T-cell (primary cell): ENCODE results near the gene ADGRG1. TPM values are rescaled to one million over a fixed set of nuclear protein-coding genes. Genes with fewer than 3 reads are reported as not detected.

Source experiments
- ATAC-seq, 4 experiments: fragments of 200-7000 bp in 3 of 4; fragments of 150-1000 bp in 1 of 4; cut with Tn5 transposase; replicated peaks in 1 of 4; 1 replicate in 3 of 4; 2 replicates in 1 of 4; pipeline ENCODE4 v1.10.0; 2021; ENCODE audit warnings: moderate library complexity in 3 of 4, mild to moderate bottlenecking in 2 of 4, moderate number of reproducible peaks in 1 of 4
- CTCF ChIA-PET, 2 donors: fragments of 300-600 bp; sonication (Branson Sonifier 250); formaldehyde crosslinking; loops; one replicate each; lab custom pipeline; 2022; ENCODE audit warnings: antibody characterized with exemption in 2 of 2; lab: Charles Lee
- POLR2A ChIA-PET, 2 donors: fragments of 300-600 bp; sonication (Branson Sonifier 250); formaldehyde crosslinking; loops; one replicate each; lab custom pipeline; 2022; ENCODE audit warnings: antibody characterized with exemption in 2 of 2; lab: Charles Lee
- DNase-seq, 35 experiments: peaks; one replicate each; pipeline versions ENCODE4 v3.0.0 to v3.0.0-alpha.2; 2013 to 2023
- H3K27ac ChIP-seq: one replicate; pipeline ENCODE4 v1.5.1; 2013; ENCODE audit warnings: low read length
- H3K27me3 ChIP-seq, 2 experiments: replicated peaks in 1 of 2; 1 replicate in 1 of 2; 2 replicates in 1 of 2; pipeline versions ENCODE4 v1.6.1 to v1.7.0; 2013; ENCODE audit warnings: low read length in 1 of 2, mixed read lengths in 1 of 2; ENCODE audit not compliant: control insufficient read depth in 2 of 2, insufficient read depth in 2 of 2; ENCODE audit errors: extremely low read depth in 1 of 2
- H3K36me3 ChIP-seq, 2 donors: 1 replicate in 1 of 2; 2 replicates in 1 of 2; pipeline versions ENCODE4 v1.6.1 to v1.7.0; 2013; ENCODE audit warnings: low read length in 1 of 2; ENCODE audit not compliant: control insufficient read depth in 2 of 2, insufficient read depth in 1 of 2; ENCODE audit errors: extremely low read depth in 1 of 2
- H3K4me1 ChIP-seq, 2 experiments: 1 replicate in 1 of 2; 2 replicates in 1 of 2; pipeline versions ENCODE4 v1.6.1 to v1.7.0; 2013; ENCODE audit warnings: low read length in 2 of 2, mixed read lengths in 1 of 2; ENCODE audit not compliant: insufficient read depth in 2 of 2, control insufficient read depth in 1 of 2; ENCODE audit errors: extremely low read depth in 1 of 2
- H3K4me3 ChIP-seq, 2 donors: 1 replicate in 1 of 2; 2 replicates in 1 of 2; pipeline versions ENCODE4 v1.5.1 to v1.7.0; 2013; ENCODE audit warnings: mild to moderate bottlenecking in 2 of 2, low read length in 1 of 2, moderate library complexity in 1 of 2; ENCODE audit not compliant: control insufficient read depth in 1 of 2; ENCODE audit errors: extremely low read depth in 1 of 2
- H3K9me3 ChIP-seq: 2 replicates; pipeline ENCODE4 v1.7.0; 2013
- H3K27ac Mint-ChIP-seq, 2 donors: one replicate each; pipeline ENCODE4 v1.8.0; 2020 to 2021; ENCODE audit warnings: mild to moderate bottlenecking in 2 of 2, mixed read lengths in 2 of 2
- H3K27me3 Mint-ChIP-seq, 2 donors: one replicate each; pipeline ENCODE4 v1.8.0; 2021 to 2022; ENCODE audit warnings: mixed read lengths in 2 of 2
- H3K36me3 Mint-ChIP-seq: one replicate; pipeline ENCODE4 v1.8.0; 2021; ENCODE audit warnings: mixed read lengths
- H3K4me1 Mint-ChIP-seq, 3 donors: one replicate each; pipeline ENCODE4 v1.8.0; 2020 to 2022; ENCODE audit warnings: mixed read lengths in 3 of 3, mild to moderate bottlenecking in 1 of 3
- H3K4me3 Mint-ChIP-seq, 3 donors: one replicate each; pipeline ENCODE4 v1.8.0; 2020 to 2022; ENCODE audit warnings: mild to moderate bottlenecking in 3 of 3, mixed read lengths in 3 of 3, moderate library complexity in 3 of 3
- H3K9me3 Mint-ChIP-seq, 3 donors: one replicate each; pipeline ENCODE4 v1.8.0; 2020 to 2022; ENCODE audit warnings: mixed read lengths in 3 of 3
- WGBS: methylation state at CpG from one replicate; pipeline ENCODE4 v1.1.5; 2013; ENCODE audit warnings: missing lambda C conversion rate; ENCODE audit not compliant: insufficient coverage; 5-methylcytosine and 5-hydroxymethylcytosine counted together
- total RNA-seq, 35 experiments: library from RNA in 6 of 35; stranded (reverse) in 6 of 35; fragments of 120-200 nt in 1 of 35; gene quantifications; one replicate each; pipeline versions ENCODE4 v1.2.1 to v1.2.4 and lab custom pipeline; 2013 to 2026

Gene ADGRG1
- total RNA-seq, 5 donors from 2014 or later (not counting 1 experiment from before 2014, with no cell fraction given) = 7.8 to 91.7 (median 11.7) TPM

DNA sequence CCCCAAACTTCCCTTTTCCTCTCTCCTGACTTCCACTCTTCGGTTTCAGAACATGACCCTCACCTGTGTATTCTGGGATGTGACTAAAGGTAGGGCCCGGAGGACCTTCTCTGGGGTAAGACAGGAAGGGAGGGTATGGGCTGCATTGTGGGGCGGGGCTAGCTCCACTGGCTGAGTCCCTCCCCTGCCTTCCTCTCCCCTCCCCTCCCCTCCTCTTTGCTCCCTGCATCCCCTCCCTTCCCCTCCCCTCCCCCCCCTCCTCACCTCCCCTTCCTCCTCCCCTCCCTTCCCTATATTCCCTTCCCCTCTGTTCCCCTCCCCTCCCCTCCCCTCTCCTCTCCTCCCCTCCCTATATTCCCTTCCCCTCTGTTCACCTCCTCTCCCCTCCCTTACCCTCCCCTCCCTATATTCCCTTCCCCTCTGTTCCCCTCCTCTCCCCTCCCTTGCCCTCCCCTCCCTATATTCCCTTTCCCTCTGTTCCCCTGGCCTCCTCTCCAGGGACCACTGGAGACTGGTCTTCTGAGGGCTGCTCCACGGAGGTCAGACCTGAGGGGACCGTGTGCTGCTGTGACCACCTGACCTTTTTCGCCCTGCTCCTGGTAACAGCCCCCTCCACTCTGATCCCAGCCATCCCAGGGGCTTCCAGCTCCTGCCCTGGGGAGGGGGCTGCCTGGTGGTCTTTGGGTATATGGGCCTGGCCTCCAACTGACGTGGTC is 51.5 kb downstream of the ADGRG1 start:
- Histone ChIP-seq H3K4me1 (no peaks in the 10 kb centered on the region), H3K27ac (no peak overlapping the region), H3K27me3 (peaks cover 0 to 9% of the 10 kb centered on the region in 2 experiments), H3K9me3 (no peaks in the 10 kb centered on the region), H3K36me3 (no peaks in the 10 kb centered on the region), H3K4me3 (no peak overlapping the region)
- DNase-seq (no peak), ATAC-seq (no peak)
- ChIA-PET POLR2A (no interaction called here), CTCF (interaction anchor here in 1 of 2 donors (0.6 kb wide), 1 partner anchor 326 kb away, joined by 6 read pairs; no protein-coding TSS in a partner anchor)
- Mint-ChIP-seq H3K27me3 (no peaks in the 10 kb centered on the region), H3K36me3 (no peaks in the 10 kb centered on the region), H3K9me3 (no peaks in the 10 kb centered on the region), H3K27ac (no peak overlapping the region), H3K4me3 (no peak overlapping the region), H3K4me1 (peaks cover 0 to 4% (median 0%) of the 10 kb centered on the region in 3 donors)
- WGBS = 86% methylated on average over 1 of the region's 7 CpGs

DNA sequence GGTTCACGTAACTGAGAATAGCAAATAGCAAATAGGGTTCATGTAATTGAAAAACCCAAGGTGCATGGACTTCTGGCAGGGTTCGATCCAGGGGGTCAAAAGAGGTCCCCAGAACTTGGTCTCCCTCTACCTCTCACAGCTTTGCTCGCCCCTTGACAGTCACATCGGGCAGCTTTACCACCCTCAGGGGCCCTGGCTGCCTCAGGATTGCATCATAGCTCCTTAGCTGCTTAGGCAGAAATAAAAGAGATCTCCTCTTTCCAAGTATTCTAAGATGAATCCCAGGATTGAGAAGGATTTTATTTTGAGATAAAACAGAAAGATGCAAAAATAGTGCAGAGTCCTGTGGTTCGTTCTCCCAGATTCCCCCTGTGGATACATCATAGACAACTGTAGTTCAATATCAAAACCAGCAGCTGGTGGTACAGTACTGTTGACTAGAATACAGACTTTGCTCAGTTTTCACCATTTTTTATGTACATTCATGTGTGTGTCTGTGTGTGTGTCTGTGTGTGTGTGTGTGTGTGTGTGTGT is 52.5 kb downstream of the ADGRG1 start:
- no peaks in the 10 kb centered on the region for H3K27me3 Mint-ChIP-seq
- H3K36me3 Mint-ChIP-seq = no peaks in the 10 kb centered on the region
- Histone ChIP-seq H3K27ac (no peak overlapping the region), H3K36me3 (no peaks in the 10 kb centered on the region), H3K4me1 (no peaks in the 10 kb centered on the region), H3K9me3 (no peaks in the 10 kb centered on the region), H3K27me3 (peaks cover 0 to 10% of the 10 kb centered on the region in 2 experiments), H3K4me3 (no peak overlapping the region)
- DNase-seq = no peak
- POLR2A ChIA-PET = interaction anchor here in 1 of 2 donors (0.7 kb wide), 1 partner anchor 104 kb away, joined by 4 read pairs; no protein-coding TSS in a partner anchor
- H3K4me3 Mint-ChIP-seq = no peak overlapping the region
- whole genome bisulfite sequencing = 76% methylated on average over 4 of the region's 5 CpGs
- CTCF ChIA-PET = interaction anchor here (0.5 to 0.6 kb wide), 2 partner anchors 55 to 325 kb away, joined by 3 to 6 read pairs; no protein-coding TSS in a partner anchor
- H3K4me1 Mint-ChIP-seq = peaks cover 0 to 4% (median 0%) of the 10 kb centered on the region in 3 donors
- H3K9me3 Mint-ChIP-seq = no peaks in the 10 kb centered on the region
- no peak overlapping the region for H3K27ac Mint-ChIP-seq
- no peak for ATAC-seq

DNA sequence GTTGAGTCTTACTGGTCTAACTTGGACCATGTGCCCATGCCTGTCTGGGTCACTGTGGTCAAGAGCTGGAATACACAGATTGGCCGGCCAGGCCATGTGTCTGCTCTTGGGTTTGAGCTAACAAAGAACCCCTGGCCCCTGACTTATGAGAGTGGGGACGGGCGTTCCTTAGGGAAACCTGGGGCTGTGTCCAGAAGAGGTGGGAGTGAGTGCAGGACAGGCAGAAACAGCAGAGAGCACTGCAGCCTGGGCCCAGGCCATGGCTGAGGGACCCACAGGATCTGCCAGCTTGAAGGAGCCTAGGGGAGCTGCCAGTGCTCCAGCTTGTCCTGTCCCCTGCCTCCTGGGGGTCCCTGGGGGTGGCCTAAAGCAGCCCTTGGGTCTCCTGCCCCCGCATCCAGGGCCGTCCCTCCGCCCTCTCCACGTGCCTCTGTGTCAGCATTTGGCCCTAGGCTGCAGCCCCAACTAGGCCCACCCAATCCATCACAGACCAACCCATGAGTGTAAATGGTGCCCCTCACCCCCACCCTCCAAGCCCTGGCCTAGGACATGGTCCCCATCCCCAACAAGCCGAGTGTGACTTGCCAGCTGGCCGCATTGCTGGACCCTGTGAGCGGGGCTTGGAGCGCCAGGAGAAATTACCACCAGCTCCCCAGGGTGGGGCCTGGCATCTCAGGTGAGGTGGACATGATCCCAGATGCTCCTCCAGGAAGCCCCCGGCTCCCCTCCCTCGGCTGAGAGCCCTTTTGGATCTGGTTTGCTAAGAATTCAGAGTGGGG is 53.7 kb downstream of the ADGRG1 start:
- Mint-ChIP-seq H3K27me3 (no peaks in the 10 kb centered on the region), H3K36me3 (no peaks in the 10 kb centered on the region), H3K4me3 (no peak overlapping the region), H3K4me1 (peaks cover 0 to 4% (median 0%) of the 10 kb centered on the region in 3 donors), H3K9me3 (no peaks in the 10 kb centered on the region), H3K27ac (no peak overlapping the region)
- ChIA-PET CTCF (no interaction called here), POLR2A (interaction anchor here in 1 of 2 donors (0.6 kb wide), 1 partner anchor 11 kb away, joined by 3 read pairs; no protein-coding TSS in a partner anchor)
- 86% methylated on average over 13 of the region's 13 CpGs for WGBS
- ATAC-seq (no peak), DNase-seq (no peak)
- H3K36me3 ChIP-seq = no peaks in the 10 kb centered on the region
- H3K27me3 ChIP-seq = peaks cover 0 to 10% of the 10 kb centered on the region in 2 experiments
- no peak overlapping the region for H3K27ac ChIP-seq
- no peak overlapping the region for H3K4me3 ChIP-seq
- no peaks in the 10 kb centered on the region for H3K9me3 ChIP-seq
- H3K4me1 ChIP-seq = no peaks in the 10 kb centered on the region

DNA sequence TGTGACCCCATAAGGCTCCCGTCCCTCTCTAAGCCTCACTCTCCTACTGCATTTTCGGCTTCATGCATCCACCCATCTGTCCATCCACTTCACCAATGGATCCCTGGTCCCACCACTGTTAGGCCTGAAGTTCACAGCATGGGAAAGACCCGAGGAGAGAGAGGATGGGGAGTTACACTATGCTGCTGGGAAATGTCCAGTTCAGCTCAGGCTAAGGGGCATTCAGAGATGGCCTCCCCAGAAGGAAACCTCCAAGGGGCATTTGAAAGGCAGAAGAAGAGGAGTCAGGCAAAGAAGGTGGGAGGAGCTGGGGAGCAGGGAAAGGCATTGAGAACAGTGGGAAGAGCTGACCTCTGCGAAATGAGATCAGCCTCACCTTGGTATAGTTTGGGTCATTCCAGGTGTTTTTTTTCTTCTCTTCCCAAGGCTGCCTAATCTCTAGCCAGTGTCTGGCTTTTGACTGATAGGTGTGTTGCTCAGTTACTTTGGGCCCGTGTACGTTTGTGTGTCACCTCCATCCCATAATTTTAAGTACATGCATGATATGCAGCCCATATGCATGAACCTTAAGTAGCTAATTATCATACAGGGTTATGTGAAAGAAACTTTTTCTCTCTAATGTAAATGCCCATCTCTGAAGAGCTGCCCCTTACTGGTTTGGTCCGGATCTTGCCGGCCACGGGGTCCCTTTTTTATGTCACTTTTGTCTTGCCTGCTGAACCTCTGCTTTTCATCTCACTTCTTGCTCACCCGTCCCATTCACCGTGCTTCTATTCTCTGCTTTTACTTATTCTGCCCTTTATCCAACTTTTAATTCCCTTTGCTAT is 54.6 kb downstream of the ADGRG1 start:
- WGBS = 100% methylated on average over 4 of the region's 11 CpGs
- Mint-ChIP-seq H3K27me3 (no peaks in the 10 kb centered on the region), H3K4me1 (peaks cover 0 to 6% (median 0%) of the 10 kb centered on the region in 3 donors), H3K27ac (no peak overlapping the region), H3K4me3 (no peak overlapping the region), H3K9me3 (no peaks in the 10 kb centered on the region), H3K36me3 (no peaks in the 10 kb centered on the region)
- Histone ChIP-seq H3K27me3 (peaks cover 0 to 10% of the 10 kb centered on the region in 2 experiments), H3K27ac (no peak overlapping the region), H3K36me3 (no peaks in the 10 kb centered on the region), H3K9me3 (no peaks in the 10 kb centered on the region), H3K4me3 (no peak overlapping the region), H3K4me1 (no peaks in the 10 kb centered on the region)
- POLR2A ChIA-PET = no interaction called here
- ATAC-seq = no peak
- CTCF ChIA-PET = no interaction called here
- no peak for DNase-seq

DNA sequence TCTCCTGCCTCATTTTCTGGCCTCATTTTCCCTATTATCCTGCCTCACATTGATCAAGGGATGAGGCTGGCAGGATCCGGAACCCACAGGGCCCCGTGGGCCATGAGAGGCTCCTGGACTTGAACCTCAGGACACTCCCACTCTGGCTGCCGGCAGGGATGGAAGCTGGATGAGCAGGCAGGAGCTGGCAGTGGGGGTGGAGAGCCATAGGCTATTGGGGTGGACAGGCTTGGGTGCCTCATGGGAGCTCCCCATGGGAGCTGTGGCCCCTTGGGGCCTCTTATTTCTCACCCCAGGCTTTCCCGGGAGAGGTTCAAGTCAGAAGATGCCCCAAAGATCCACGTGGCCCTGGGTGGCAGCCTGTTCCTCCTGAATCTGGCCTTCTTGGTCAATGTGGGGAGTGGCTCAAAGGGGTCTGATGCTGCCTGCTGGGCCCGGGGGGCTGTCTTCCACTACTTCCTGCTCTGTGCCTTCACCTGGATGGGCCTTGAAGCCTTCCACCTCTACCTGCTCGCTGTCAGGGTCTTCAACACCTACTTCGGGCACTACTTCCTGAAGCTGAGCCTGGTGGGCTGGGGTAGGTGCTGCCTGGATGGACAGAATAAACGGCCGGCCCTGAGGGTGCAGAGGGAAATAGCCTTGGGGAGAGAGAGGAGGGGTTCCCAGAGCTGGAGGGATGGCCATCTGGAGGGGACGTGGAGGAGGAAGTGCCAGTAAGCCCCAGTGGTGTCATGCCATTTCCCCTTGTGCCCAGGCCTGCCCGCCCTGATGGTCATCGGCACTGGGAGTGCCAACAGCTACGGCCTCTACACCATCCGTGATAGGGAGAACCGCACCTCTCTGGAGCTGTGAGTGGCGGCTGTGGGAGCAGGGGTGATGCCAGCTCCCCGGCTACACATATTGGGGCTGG is 55.5 kb downstream of the ADGRG1 start:
- Histone ChIP-seq H3K27me3 (peaks cover 0 to 10% of the 10 kb centered on the region in 2 experiments), H3K4me1 (peaks cover 0 to 2% of the 10 kb centered on the region in 2 experiments), H3K36me3 (no peaks in the 10 kb centered on the region), H3K27ac (no peak overlapping the region), H3K9me3 (no peaks in the 10 kb centered on the region), H3K4me3 (no peak overlapping the region)
- CTCF ChIA-PET = no interaction called here
- Mint-ChIP-seq H3K9me3 (no peaks in the 10 kb centered on the region), H3K4me1 (peaks cover 0 to 11% (median 0%) of the 10 kb centered on the region in 3 donors), H3K27me3 (no peaks in the 10 kb centered on the region), H3K4me3 (no peak overlapping the region), H3K36me3 (no peaks in the 10 kb centered on the region), H3K27ac (no peak overlapping the region)
- POLR2A ChIA-PET = no interaction called here
- WGBS = 86% methylated on average over 9 of the region's 18 CpGs
- no peak for DNase-seq
- no peak for ATAC-seq
